ENCODE measurements around the gene PPP1R9B.

PPP1R9B gene

GRCh38 chr17:50177476-50177875 lies 27.0 kb upstream of the PPP1R9B start:
- Histone ChIP-seq H3K9ac (ENCODE audit: low read length) (peak overlapping the region; percentile 64; the same call in 1 of the 2 replicates), H4K20me1 (ENCODE audit: insufficient read depth, low read length) (no peaks in the 10 kb centered on the region), H3K9me3 (ENCODE audit: insufficient read depth, low read length) (no peaks in the 10 kb centered on the region), H3K27me3 (ENCODE audit: low read depth, low read length) (no peaks in the 10 kb centered on the region), H3K4me3 (ENCODE audit: low read length) (peak overlapping the region; percentile 75), H3K27ac (ENCODE audit: low read length) (no peak overlapping the region), H3K36me3 (replicated peaks; ENCODE audit: low read depth, low read length) (no peaks in the 10 kb centered on the region), H3K4me2 (ENCODE audit: low read length) (peak overlapping the region; percentile 88), H3K4me1 (ENCODE audit: low read length) (peaks cover 15% of the 10 kb centered on the region), H3K79me2 (ENCODE audit: low read length) (no peaks in the 10 kb centered on the region), H2AFZ (ENCODE audit: low read depth, low read length) (0 out of 2 replicates have a peak overlapping the region, but pooled peaks have one; percentile 88)
- no peak for TF ChIP-seq EZH2phosphoT487 (IDR thresholded peaks at IDR 0.05; ENCODE audit: low read depth)
- no peak for TF ChIP-seq CTCF (IDR thresholded peaks at IDR 0.05; ENCODE audit: low read depth, low read length)

- Histone ChIP-seq H3K9ac (ENCODE audit: low read length) (no peak overlapping the region), H3K4me1 (ENCODE audit: low read length) (peaks cover 15% of the 10 kb centered on the region), H4K20me1 (ENCODE audit: insufficient read depth, low read length) (no peaks in the 10 kb centered on the region), H3K4me3 (ENCODE audit: low read length) (no peak overlapping the region), H3K27ac (ENCODE audit: low read length) (no peak overlapping the region), H3K4me2 (ENCODE audit: low read length) (no peak overlapping the region), H3K9me3 (ENCODE audit: insufficient read depth, low read length) (no peaks in the 10 kb centered on the region), H3K36me3 (replicated peaks; ENCODE audit: low read depth, low read length) (no peaks in the 10 kb centered on the region), H3K27me3 (ENCODE audit: low read depth, low read length) (no peaks in the 10 kb centered on the region), H3K79me2 (ENCODE audit: low read length) (no peaks in the 10 kb centered on the region), H2AFZ (ENCODE audit: low read depth, low read length) (no peak overlapping the region)
- TF ChIP-seq EZH2phosphoT487 (IDR thresholded peaks at IDR 0.05; ENCODE audit: low read depth) (no peak), CTCF (IDR thresholded peaks at IDR 0.05; ENCODE audit: low read depth, low read length) (no peak)
Observed at GRCh38 chr17:50176559-50177357, 26.3 kb upstream of the PPP1R9B start.

GRCh38 chr17:50175035-50175807 lies 24.7 kb upstream of the PPP1R9B start:
- H3K9ac ChIP-seq (ENCODE audit: low read length) = no peak overlapping the region
- peaks cover 29% of the 10 kb centered on the region for H3K4me1 ChIP-seq (ENCODE audit: low read length)
- H3K9me3 ChIP-seq (ENCODE audit: insufficient read depth, low read length) = no peaks in the 10 kb centered on the region
- no peak overlapping the region for H3K4me2 ChIP-seq (ENCODE audit: low read length)
- H2AFZ ChIP-seq (ENCODE audit: low read depth, low read length) = no peak overlapping the region
- no peaks in the 10 kb centered on the region for H4K20me1 ChIP-seq (ENCODE audit: insufficient read depth, low read length)
- H3K27me3 ChIP-seq (ENCODE audit: low read depth, low read length) = no peaks in the 10 kb centered on the region
- TF ChIP-seq EZH2phosphoT487 (IDR thresholded peaks at IDR 0.05; ENCODE audit: low read depth) = no peak
- no peak for TF ChIP-seq CTCF (IDR thresholded peaks at IDR 0.05; ENCODE audit: low read depth, low read length)
- no peak overlapping the region for H3K4me3 ChIP-seq (ENCODE audit: low read length)
- no peaks in the 10 kb centered on the region for H3K36me3 ChIP-seq (replicated peaks; ENCODE audit: low read depth, low read length)
- H3K27ac ChIP-seq (ENCODE audit: low read length) = no peak overlapping the region
- H3K79me2 ChIP-seq (ENCODE audit: low read length) = no peaks in the 10 kb centered on the region

GRCh38 chr17:50174444-50174843 lies 24.0 kb upstream of the PPP1R9B start:
- no peak overlapping the region for H2AFZ ChIP-seq (ENCODE audit: low read depth, low read length)
- no peaks in the 10 kb centered on the region for H3K27me3 ChIP-seq (ENCODE audit: low read depth, low read length)
- peaks cover 37% of the 10 kb centered on the region for H3K4me1 ChIP-seq (ENCODE audit: low read length)
- no peak overlapping the region for H3K27ac ChIP-seq (ENCODE audit: low read length)
- H3K4me2 ChIP-seq (ENCODE audit: low read length) = no peak overlapping the region
- TF ChIP-seq CTCF (IDR thresholded peaks at IDR 0.05; ENCODE audit: low read depth, low read length) = no peak
- TF ChIP-seq EZH2phosphoT487 (IDR thresholded peaks at IDR 0.05; ENCODE audit: low read depth) = no peak
- no peaks in the 10 kb centered on the region for H3K9me3 ChIP-seq (ENCODE audit: insufficient read depth, low read length)
- H3K79me2 ChIP-seq (ENCODE audit: low read length) = no peaks in the 10 kb centered on the region
- H4K20me1 ChIP-seq (ENCODE audit: insufficient read depth, low read length) = no peaks in the 10 kb centered on the region
- H3K4me3 ChIP-seq (ENCODE audit: low read length) = no peak overlapping the region
- no peaks in the 10 kb centered on the region for H3K36me3 ChIP-seq (replicated peaks; ENCODE audit: low read depth, low read length)
- no peak overlapping the region for H3K9ac ChIP-seq (ENCODE audit: low read length)

Data from OCI-LY3 (cell line).